Activated CD4-positive, alpha-beta T cell treated with anti-CD3 and anti-CD28 coated beads, Interleukin-10, Interleukin-2, amounts not matched to agents 100 ng/mL and 50 ng/mL, durations not matched to agents 16 hours and 8 hours (primary cell): Measurements from ENCODE around the gene GAS7.

Experiments used
- DNase-seq: peaks from one replicate; pipeline ENCODE4 v3.0.0-alpha.2; 2020

Gene GAS7

GRCh38 chr17:9905902-9906301, 292.5 kb downstream of the GAS7 start:
- DNase-seq = peak; percentile 44

GRCh38 chr17:9905078-9905415, 293.4 kb downstream of the GAS7 start, which contains the start of gene RCVRN:
TSS of gene RCVRN (minus strand) at chr17:9905271. CDS start at chr17:9905180, 91 bp downstream.
- no peak for DNase-seq

- no peak for DNase-seq
Observed at GRCh38 chr17:9904277-9905077, 293.9 kb downstream of the GAS7 start.

GRCh38 chr17:9902120-9902519, 296.3 kb downstream of the GAS7 start:
- no peak for DNase-seq

- DNase-seq = no peak
Observed at GRCh38 chr17:9900784-9901183, 297.6 kb downstream of the GAS7 start.

DNA sequence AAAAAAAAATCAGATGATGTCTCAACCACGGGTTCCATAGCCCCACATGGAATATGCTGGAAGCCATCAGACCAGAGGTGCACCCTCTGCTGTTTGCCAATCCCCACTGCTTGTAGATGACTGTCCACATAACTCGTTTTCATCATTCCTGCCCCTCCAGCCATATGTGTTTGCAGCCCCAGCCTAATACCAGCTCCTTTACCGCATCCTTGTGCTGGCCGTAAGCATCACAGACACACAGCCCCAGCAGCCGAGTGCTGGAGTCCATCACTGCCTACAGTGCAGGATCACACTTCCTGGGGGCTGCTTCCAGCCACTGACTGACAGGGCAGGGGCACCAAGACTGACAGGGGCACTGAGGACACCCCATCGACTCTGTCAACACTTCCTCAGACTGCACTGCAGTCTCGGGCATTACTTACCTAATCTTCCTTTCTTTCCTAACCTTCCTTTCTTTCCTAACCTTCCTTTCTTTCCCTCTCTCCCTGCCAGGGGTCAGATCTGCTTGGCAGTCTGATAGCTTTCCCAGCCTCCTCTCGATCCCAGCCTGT, 298.3 kb downstream of the GAS7 start:
- DNase-seq = no peak

DNA sequence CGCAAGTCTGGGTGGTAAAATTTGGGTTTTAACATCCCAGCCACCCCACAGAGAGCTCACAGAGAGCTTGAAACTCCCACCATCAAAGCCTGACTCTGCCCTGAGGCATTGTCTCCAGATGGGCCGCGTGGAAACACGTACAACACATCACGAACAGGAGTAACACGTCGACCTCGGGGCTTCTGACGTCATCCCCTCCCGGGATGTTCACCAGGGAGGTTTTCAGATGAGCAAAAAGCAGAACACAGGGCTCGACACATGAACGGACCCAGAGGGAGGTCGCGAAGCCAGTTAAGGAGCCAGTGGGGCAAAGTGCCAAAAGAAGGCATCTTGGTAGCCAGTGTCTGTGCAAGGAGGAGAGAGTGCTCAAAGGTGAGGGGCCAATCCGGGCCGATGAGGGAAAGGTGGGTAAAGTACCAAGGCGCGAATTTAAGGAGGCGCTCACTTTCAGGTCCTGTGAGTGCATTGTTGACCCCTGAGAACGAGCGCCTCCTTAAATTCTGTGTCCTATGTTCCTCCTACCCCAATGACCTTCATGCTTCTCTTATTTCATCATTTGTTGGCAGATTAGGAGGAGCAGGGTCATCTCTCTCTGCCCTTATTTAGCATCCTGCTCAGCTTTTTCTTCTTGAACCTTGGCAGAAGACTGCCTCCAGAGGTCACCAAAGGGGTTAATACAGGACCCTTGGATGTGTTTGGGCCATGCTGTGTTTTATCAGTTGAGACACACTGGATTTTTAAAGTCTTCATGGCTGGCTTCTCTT, 298.9 kb downstream of the GAS7 start:
- DNase-seq = no peak

- DNase-seq = no peak
Observed at GRCh38 chr17:9898812-9899211, 299.6 kb downstream of the GAS7 start.

- DNase-seq = no peak
Observed at GRCh38 chr17:9897372-9897968, 300.9 kb downstream of the GAS7 start.

DNA sequence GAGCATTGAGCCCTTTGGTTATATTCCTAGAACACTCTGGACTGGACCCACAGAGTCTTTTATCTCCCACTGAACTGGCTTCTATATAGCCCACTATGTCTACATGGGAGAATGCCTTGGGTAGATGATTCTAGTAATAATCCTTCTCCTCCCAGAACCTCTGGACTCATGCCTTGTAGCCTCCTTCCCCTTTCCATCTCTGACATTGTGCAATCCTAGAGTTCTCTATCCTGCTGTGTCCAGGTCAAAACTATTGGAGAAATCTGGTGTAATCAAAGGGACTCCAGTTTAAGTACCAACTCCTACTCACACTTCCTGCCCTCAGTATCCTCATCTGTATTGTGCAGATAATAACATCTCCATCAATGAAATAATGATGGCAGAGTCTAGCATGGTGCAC, 302.5 kb downstream of the GAS7 start:
- DNase-seq = no peak

- DNase-seq = no peak
Observed at GRCh38 chr17:9894231-9894630, 304.2 kb downstream of the GAS7 start.

GRCh38 chr17:9893411-9894012, 304.9 kb downstream of the GAS7 start:
- DNase-seq = no peak

DNA sequence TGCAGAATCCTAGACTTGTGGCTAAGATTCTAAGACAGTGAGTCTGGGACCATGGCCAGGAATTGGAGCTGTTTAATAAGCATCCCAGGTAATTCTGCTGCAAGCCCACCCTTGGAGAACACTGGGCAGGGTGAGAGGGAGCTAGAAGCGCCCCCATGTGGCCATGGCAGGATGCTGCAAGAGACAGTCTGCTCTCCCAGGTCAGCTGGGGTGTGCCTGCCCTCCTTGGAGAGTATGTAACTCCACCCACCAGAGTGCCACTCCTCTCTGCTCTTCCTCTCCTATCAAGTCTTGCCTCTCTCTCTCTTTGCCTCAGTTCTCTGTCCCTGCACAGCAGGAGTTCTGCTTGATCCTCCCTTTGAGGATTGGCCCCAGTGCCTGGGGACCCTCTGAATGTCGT, 308.3 kb downstream of the GAS7 start:
- DNase-seq = peak; percentile 35

- DNase-seq = no peak
Observed at GRCh38 chr17:9887508-9887907, 310.9 kb downstream of the GAS7 start.

DNA sequence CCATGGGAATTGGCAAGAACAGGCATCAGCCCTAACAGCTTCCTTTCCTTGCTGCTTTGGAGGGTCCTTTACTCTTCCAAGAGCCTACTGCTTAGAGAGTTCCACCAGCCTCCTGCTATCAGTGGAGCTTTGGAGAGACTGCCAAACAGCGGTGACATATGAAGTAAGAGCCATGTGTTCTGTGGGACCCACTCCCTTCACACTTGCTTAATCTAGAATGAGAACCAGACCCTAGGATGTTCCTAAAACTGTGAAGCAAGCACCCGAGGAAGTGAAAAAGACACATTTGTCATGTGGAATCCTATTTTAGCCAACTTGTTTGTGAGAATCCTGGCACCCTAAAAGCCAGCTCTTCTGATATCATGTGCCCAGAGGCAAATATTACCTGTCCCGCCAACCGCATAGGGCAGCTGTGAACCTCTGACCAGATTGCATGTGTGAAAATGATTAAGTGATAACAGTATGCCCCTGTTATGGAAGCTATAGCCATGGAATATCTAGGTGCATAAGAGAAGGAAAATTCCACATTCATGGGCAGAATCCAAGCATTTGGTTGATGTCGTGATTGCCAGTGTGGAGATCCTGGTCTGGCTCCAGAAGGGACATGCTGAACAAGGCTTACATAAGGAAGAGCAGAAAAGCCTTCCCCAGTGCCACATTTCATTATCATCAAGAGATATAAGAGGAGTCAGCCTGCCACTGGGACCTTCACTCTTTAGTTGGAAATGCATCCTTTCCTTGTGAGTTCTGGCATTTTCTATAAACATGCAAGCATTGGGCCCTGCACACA, 312.1 kb downstream of the GAS7 start:
- DNase-seq = no peak

GRCh38 chr17:9883451-9883850, 315.0 kb downstream of the GAS7 start:
- DNase-seq = no peak

DNA sequence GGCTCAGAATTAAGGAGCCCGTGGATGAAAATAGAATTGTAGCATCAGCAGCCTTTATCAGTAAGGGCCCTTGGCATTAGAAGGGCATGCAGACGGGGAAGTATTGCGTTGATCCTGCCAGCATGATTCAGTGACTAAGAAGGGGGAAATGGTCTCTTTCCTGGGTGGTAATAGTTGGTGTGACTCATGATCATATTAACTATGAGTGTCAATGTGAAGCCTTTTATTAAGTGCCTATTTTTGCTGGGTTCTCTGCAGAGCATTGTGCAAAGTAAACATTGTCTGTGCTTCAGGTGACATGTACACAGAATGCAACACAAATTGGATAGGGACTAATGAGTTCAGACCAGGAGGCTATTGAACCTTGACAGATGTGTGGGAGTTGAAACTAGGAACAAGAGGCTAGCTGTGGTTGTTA, 317.8 kb downstream of the GAS7 start:
- no peak for DNase-seq

GRCh38 chr17:9878786-9879525, 319.4 kb downstream of the GAS7 start:
- no peak for DNase-seq

DNA sequence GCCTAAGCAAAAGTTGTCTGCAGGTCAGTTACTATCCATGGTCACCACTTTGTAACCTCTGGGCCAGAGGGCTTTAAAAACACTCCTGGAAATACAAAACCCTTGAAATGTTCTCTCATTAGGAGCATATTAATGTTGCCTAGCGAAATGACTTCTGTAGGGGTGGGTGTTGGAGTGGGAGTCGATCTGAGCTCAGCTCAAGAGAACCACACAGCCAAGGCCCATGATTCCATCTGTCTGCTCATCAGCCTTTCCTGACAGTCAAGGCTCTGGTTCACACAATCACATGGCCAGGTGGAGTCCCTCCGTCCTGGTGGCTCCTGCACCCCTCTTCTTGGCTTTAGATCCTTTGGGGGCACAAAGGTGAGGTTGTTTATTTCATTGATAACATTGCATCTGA, 320.1 kb downstream of the GAS7 start:
- no peak for DNase-seq

DNA sequence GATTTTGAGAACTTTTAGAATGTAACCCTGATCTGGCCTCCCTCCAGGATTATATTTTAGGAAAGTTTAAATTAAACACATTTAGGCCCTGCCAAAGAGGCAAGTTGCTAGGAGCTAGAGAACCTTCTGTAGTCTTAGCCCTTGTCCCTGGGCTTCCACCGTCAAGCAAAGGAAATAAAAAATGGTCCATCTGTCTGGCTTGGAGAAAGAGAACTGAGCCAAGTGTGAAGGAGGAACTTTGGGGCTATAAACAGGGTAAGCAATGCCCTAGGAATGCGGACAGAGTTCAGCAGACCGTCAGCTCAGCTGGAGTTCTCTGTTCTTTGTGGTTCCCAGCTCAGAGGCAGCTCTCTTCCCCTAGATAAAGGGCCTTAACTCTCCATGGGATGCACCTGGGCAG, 323.0 kb downstream of the GAS7 start:
- no peak for DNase-seq

DNA sequence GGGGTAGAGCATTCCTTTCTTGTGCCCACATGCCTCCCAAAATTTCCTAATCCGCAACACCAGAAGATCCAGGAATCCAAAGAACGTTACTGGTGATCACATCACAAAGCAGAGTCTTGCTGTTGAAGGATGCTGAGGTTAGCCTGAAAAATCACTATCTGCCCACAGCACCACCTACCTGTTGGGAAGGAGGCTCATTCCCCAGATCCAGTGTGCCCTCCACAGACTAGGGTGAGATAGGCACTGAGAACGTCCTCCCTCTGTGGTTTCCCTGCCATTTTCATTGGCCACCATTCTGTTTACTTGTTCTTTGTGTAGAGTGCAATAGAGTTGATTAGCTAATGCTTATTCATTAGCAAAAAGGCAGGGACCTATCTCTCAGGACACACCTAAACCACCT, 323.7 kb downstream of the GAS7 start:
- DNase-seq = no peak

DNA sequence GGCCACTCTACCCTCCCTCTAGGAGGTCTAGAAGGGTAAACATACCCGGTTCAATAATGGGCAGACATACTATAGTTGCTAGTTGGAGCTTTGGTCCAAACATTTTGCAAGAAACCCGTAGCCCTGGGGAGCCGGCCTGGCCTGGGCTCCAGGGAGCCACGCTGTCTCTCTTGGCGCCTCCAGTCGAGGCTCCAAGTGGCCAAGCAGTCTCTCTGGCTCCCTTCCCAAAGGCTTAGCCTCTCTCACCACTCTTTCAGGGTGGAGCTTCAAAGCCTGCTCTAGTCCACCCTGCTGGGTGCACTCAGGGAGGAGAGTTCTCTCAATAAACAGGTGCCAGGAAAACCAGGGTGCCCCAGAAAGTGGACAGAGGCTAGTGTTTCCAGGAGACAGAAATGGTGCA, 325.6 kb downstream of the GAS7 start:
- DNase-seq = no peak
